Endothelial cell of hepatic sinusoid (primary cell): ENCODE data around the gene MFAP2.
"Not testable (repeated sequence)": the region's sequence is repeated elsewhere in the genome, so short reads cannot be mapped to it uniquely, and the experiment has no call there.

Source experiments
- in situ Hi-C: cut with HindIII; loops from 2 replicates; pipeline ENCODE4 v1.10.0; 2017; ENCODE audit warnings: low sequenced_read_pairs

The MFAP2 gene

GRCh38 chr1:16936580-16936979 is 43.8 kb downstream of the MFAP2 start:
- in situ Hi-C loops = not testable (repeated sequence)

GRCh38 chr1:16933945-16934344 is 46.5 kb downstream of the MFAP2 start:
- in situ Hi-C loops = not testable (repeated sequence)

- in situ Hi-C loops = not testable (repeated sequence)
Observed at GRCh38 chr1:16931206-16931934, 49.0 kb downstream of the MFAP2 start.

- in situ Hi-C loops = not testable (repeated sequence)
Observed at GRCh38 chr1:16929146-16930041, 51.0 kb downstream of the MFAP2 start.

- in situ Hi-C loops = no loop called here
Observed at GRCh38 chr1:16927711-16928485, 52.5 kb downstream of the MFAP2 start.

- in situ Hi-C loops = no loop called here
Observed at GRCh38 chr1:16927256-16927655, 53.2 kb downstream of the MFAP2 start.

- in situ Hi-C loops = no loop called here
Observed at GRCh38 chr1:16926491-16927073, 53.8 kb downstream of the MFAP2 start.

- in situ Hi-C loops = no loop called here
Observed at GRCh38 chr1:16925635-16926490, 54.6 kb downstream of the MFAP2 start.

GRCh38 chr1:16924919-16925477 is 55.4 kb downstream of the MFAP2 start:
- in situ Hi-C loops = loop anchor here (5.0 kb wide), 2 partner anchors 47 to 87 kb away; partner anchors contain the start of gene ATP13A2
